Kidney (tissue), 14 donors: ENCODE data around the gene DLG2. TPM values are rescaled to one million over a fixed set of nuclear protein-coding genes. Genes with fewer than 3 reads are reported as not detected.

Source experiments
- DNase-seq, 5 donors: peaks; one replicate each; pipeline ENCODE4 v3.0.0-alpha.2; 2013 to 2020
- FAIRE-seq: peaks from 2 replicates; lab custom pipeline; 2012; peaks lifted over from hg19 to GRCh38; lab: Jason Lieb, UNC
- H3K27ac ChIP-seq, 2 donors: one replicate each; pipeline ENCODE4 v1.7.0; 2013; ENCODE audit warnings: low read depth in 2 of 2, low read length in 2 of 2, inconsistent platforms in 1 of 2
- H3K27me3 ChIP-seq: one replicate; pipeline ENCODE4 v1.7.1; 2013; ENCODE audit warnings: low read length, inconsistent platforms; ENCODE audit not compliant: control insufficient read depth, insufficient read depth
- H3K36me3 ChIP-seq, 3 donors: one replicate each; pipeline versions ENCODE4 v1.7.0 to v1.7.1; 2013; ENCODE audit warnings: low read length in 3 of 3, control low read depth in 1 of 3, inconsistent platforms in 1 of 3; ENCODE audit not compliant: insufficient read depth in 3 of 3, control insufficient read depth in 2 of 3
- H3K4me1 ChIP-seq, 3 donors: one replicate each; pipeline versions ENCODE4 v1.7.0 to v1.7.1; 2013; ENCODE audit warnings: low read length in 3 of 3, inconsistent platforms in 1 of 3, low read depth in 1 of 3; ENCODE audit not compliant: control insufficient read depth in 2 of 3, insufficient read depth in 2 of 3
- H3K4me3 ChIP-seq, 3 donors: one replicate each; pipeline versions ENCODE4 v1.7.0 to v1.8.1; 2013; ENCODE audit warnings: low read length in 3 of 3, control low read depth in 1 of 3, inconsistent platforms in 1 of 3
- H3K9ac ChIP-seq, 3 donors: one replicate each; pipeline versions ENCODE4 v1.7.0 to v1.7.1; 2013; ENCODE audit warnings: low read length in 3 of 3, control low read depth in 1 of 3, inconsistent platforms in 1 of 3
- H3K9me3 ChIP-seq, 3 donors: one replicate each; pipeline versions ENCODE4 v1.7.0 to v1.7.1; 2013; ENCODE audit warnings: low read length in 3 of 3, control low read depth in 1 of 3, inconsistent platforms in 1 of 3; ENCODE audit not compliant: control insufficient read depth in 2 of 3, insufficient read depth in 1 of 3
- CTCF ChIP-seq: IDR thresholded peaks from 3 replicates; pipeline ENCODE4 v1.5.1; 2012; ENCODE audit warnings: mild to moderate bottlenecking, moderate library complexity, borderline replicate concordance; ENCODE audit not compliant: insufficient read depth; ENCODE audit errors: extremely low read depth
- intact Hi-C: fragments of 100-400 bp; cut with DNase I; formaldehyde crosslinking; loops from one replicate; pipeline ENCODE4 v1.11.1; 2022
- polyA plus RNA-seq: library from polyadenylated mRNA; stranded (reverse); fragments of 350-450 nt; fragmentation: Illumina TruSeq; extraction: RNeasy Lipid Tissue Mini Kit (QIAGEN cat#74804); gene quantifications from one replicate; pipeline ENCODE4 v1.2.3, GENCODE V29; 2014; ENCODE audit warnings: low read depth, low replicate concordance; ENCODE audit not compliant: insufficient read depth
- total RNA-seq: library from RNA; stranded (reverse); fragmentation: NEBNext Ultra II Directional; extraction: Animal tissue kit (Norgen Biotek cat#: 25700); gene quantifications from one replicate; pipeline ENCODE4 v1.2.1, GENCODE V29; 2021
- donor health status: control.
- donor health status: control.
- donor health status: control.
- donor health status: control.
- donor health status: control.
- donor health status: DM: yes; HTN: yes; CAD: no.
- donor health status: Normal renal cell carcinoma (clear cell type).

Gene DLG2
- total and polyA plus RNA-seq, 2 donors from 2014 or later, result 2.9 to 7.2 TPM

DNA sequence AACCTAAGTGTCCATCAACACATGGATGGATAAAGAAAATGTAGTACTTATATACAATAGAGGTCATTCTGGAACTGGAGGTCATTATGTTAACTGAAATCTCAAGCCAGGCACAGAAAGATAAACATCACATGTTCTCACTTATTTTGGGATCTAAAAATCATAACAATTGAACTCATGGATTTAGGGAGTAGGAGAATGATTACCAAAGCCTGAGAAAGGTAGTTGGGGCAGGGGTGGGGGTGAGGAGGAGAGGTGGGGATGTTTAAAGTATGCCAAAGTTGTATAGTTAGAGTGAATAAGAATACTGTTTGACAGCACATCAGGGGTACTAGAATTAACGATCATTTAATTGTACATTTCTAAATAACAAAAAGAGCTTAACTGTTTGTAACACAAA is 1112.7 kb downstream of the DLG2 start:
- FAIRE-seq (no peak), DNase-seq (no peak)
- Histone ChIP-seq H3K9me3 (no peaks in the 10 kb centered on the region), H3K9ac (no peak overlapping the region), H3K4me1 (no peaks in the 10 kb centered on the region), H3K4me3 (no peak overlapping the region), H3K27ac (no peak overlapping the region), H3K36me3 (no peaks in the 10 kb centered on the region), H3K27me3 (no peaks in the 10 kb centered on the region)
- intact Hi-C loops, result no loop called here
- no peak for TF ChIP-seq CTCF

DNA sequence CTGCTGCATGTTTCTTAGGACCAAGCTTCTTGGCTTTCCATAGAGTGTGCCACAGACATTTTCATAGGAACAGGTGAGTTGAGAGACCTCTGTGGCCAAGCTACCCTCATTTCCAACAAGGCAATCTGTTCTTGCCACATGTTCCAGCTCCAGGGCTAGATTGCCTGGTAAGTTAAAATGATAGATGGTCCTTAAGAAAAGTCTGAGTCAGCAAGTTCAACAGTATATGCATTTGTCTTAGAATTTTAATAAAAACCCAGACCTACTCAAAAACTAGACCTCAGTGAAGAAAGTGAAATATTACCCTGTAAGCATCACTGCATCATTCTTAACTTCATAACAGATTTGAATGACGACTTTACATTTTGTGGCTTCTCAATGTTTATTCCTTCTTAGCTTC is 1123.6 kb downstream of the DLG2 start:
- H3K36me3 ChIP-seq, result no peaks in the 10 kb centered on the region
- no peaks in the 10 kb centered on the region for H3K9me3 ChIP-seq
- TF ChIP-seq CTCF, result no peak
- no peak overlapping the region for H3K9ac ChIP-seq
- no peaks in the 10 kb centered on the region for H3K4me1 ChIP-seq
- FAIRE-seq, result no peak
- no peak overlapping the region for H3K27ac ChIP-seq
- H3K4me3 ChIP-seq, result no peak overlapping the region
- H3K27me3 ChIP-seq, result no peaks in the 10 kb centered on the region
- DNase-seq, result no peak
- intact Hi-C loops, result no loop called here

DNA sequence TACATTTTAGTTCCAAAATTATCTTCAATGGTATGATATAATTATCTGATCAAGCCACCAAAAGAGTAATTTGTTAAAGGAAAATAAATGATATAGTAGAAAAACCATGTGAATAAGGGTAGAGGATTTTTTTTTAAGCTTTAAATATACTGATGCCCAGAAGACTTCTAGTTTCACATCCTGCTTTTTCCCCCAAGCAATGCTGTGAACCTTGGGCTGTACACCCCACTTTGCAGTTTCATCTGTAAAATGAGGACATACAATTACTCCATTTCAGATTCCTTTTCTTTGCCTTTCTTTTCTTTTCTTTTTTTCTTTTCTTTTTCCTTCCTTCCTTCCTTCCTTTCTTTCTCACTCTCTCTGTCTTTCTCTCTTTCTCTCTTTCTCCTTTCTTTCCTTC is 1125.4 kb downstream of the DLG2 start:
- FAIRE-seq, result no peak
- no peak for TF ChIP-seq CTCF
- H3K4me3 ChIP-seq, result no peak overlapping the region
- H3K4me1 ChIP-seq, result no peaks in the 10 kb centered on the region
- DNase-seq, result no peak
- intact Hi-C loops, result no loop called here
- no peaks in the 10 kb centered on the region for H3K36me3 ChIP-seq
- H3K9ac ChIP-seq, result no peak overlapping the region
- no peak overlapping the region for H3K27ac ChIP-seq
- no peaks in the 10 kb centered on the region for H3K27me3 ChIP-seq
- no peaks in the 10 kb centered on the region for H3K9me3 ChIP-seq

GRCh38 chr11:84497981-84498411 is 1129.1 kb downstream of the DLG2 start:
- no peak overlapping the region for H3K9ac ChIP-seq
- no peaks in the 10 kb centered on the region for H3K4me1 ChIP-seq
- H3K36me3 ChIP-seq, result no peaks in the 10 kb centered on the region
- no peak for FAIRE-seq
- H3K27ac ChIP-seq, result no peak overlapping the region
- H3K4me3 ChIP-seq, result no peak overlapping the region
- peak in 2 of 5 donors; percentile 4 to 60 for DNase-seq
- no peak for TF ChIP-seq CTCF
- intact Hi-C loops, result no loop called here
- no peaks in the 10 kb centered on the region for H3K9me3 ChIP-seq
- no peaks in the 10 kb centered on the region for H3K27me3 ChIP-seq
